Measurements from ENCODE around the gene EEIG1. TPM values are rescaled to one million over a fixed set of nuclear protein-coding genes. Genes with fewer than 3 reads are reported as not detected.
A peak's percentile ranks its signal among the peaks of the same experiment; 100 is the strongest.

The EEIG1 gene
- total and polyA plus RNA-seq, 10 of the 15 experiments (the other 5 are each of a cell fraction or from before 2014, with no cell fraction given): 1.2 to 75.9 (median 9.0) TPM

- TF ChIP-seq, protein P1, sequence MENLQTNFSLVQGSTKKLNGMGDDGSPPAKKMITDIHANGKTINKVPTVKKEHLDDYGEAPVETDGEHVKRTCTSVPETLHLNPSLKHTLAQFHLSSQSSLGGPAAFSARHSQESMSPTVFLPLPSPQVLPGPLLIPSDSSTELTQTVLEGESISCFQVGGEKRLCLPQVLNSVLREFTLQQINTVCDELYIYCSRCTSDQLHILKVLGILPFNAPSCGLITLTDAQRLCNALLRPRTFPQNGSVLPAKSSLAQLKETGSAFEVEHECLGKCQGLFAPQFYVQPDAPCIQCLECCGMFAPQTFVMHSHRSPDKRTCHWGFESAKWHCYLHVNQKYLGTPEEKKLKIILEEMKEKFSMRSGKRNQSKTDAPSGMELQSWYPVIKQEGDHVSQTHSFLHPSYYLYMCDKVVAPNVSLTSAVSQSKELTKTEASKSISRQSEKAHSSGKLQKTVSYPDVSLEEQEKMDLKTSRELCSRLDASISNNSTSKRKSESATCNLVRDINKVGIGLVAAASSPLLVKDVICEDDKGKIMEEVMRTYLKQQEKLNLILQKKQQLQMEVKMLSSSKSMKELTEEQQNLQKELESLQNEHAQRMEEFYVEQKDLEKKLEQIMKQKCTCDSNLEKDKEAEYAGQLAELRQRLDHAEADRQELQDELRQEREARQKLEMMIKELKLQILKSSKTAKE (IDR thresholded peaks at IDR 0.05; ENCODE audit: low read depth, poor library complexity, severe bottlenecking): no peak
Observed at GRCh38 chr9:127985011-127985410, 4.2 kb upstream of the EEIG1 start (continued).

DNA sequence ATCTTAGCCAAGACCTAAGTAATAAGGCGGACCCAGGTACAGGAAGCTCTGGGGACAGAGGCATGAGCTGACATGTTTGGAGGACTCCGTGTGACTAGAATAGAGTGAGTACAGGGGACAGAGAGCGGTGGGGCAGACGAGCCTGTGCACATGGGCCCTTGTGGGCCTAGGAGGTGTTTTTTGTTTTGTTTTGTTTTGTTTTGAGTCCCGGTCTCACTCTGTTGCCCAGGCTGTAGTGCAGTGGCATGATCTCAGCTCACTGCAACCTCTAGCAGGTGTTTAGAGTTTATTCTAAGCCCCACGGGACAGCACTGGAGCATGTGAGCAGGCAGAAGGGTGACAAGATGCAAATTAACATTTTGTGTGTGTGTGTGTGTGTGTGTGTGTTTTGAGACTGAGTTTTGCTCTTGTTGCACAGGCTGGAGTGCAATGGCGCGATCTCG lies 3.1 kb upstream of the EEIG1 start:
- no peak overlapping the region for H3K4me3 ChIP-seq
- peak overlapping the region; percentile 38; the same call in 1 of the 2 replicates for H3K9ac ChIP-seq (ENCODE audit: control insufficient read depth, insufficient read depth, low read length)
- peak overlapping the region; percentile 79 for H3K27ac ChIP-seq (ENCODE audit: control insufficient read depth, insufficient read depth)
- no peaks in the 10 kb centered on the region for H3K9me3 ChIP-seq (replicated peaks; ENCODE audit: control insufficient read depth, insufficient read depth, low read length)
- WGBS (ENCODE audit: insufficient coverage, insufficient replicate concordance, low lambda C conversion rate, missing lambda C conversion rate): under 1% methylated on average over 9 of the region's 9 CpGs
- SMC1A ChIA-PET (ENCODE audit: uncharacterized antibody, unreplicated experiment): interaction anchor here (0.8 to 3.7 kb wide), 4 partner anchors 14 to 133 kb away, joined by 3 to 20 read pairs (median 4); no protein-coding TSS in a partner anchor
- peak overlapping the region; percentile 61 for H3K4me2 ChIP-seq (ENCODE audit: control insufficient read depth, insufficient read depth)
- H3K4me1 ChIP-seq (ENCODE audit: control insufficient read depth, insufficient read depth, low read length): peaks cover 42% of the 10 kb centered on the region
- peak; percentile 61 for ATAC-seq
- H4K20me1 ChIP-seq (ENCODE audit: control insufficient read depth, insufficient read depth): no peaks in the 10 kb centered on the region
- H3K36me3 ChIP-seq (ENCODE audit: control insufficient read depth in 2 of 2, insufficient read depth in 2 of 2, low read length in 1 of 2): no peaks in the 10 kb centered on the region
- peak overlapping the region; percentile 22 for H2AFZ ChIP-seq (ENCODE audit: control insufficient read depth, low read depth, low read length)
- POLR2A ChIA-PET: interaction anchor here (0.7 to 2.4 kb wide), 2 partner anchors 10 to 42 kb away, joined by 4 to 9 read pairs; no protein-coding TSS in a partner anchor
- CTCF ChIA-PET: interaction anchor here (0.7 to 7.8 kb wide), 8 partner anchors 12 to 132 kb away, joined by 3 to 63 read pairs (median 4); no protein-coding TSS in a partner anchor
- FAIRE-seq: peak; percentile 92
- peak; percentile 76 for DNase-seq (ENCODE audit: low read depth, low spot score)
- intact Hi-C loops (cut with micrococcal nuclease; ENCODE audit: unreplicated experiment) (no loop called here), in situ Hi-C loops (cut with MboI) (no loop called here)
- RAD21 ChIA-PET (ENCODE audit: unreplicated experiment): interaction anchor here (0.7 to 1.0 kb wide), 5 partner anchors 13 to 51 kb away, joined by 3 to 6 read pairs (median 3); no protein-coding TSS in a partner anchor
- no TSS peak for BruUV-seq (replicated peaks)
- peaks cover 14% of the 10 kb centered on the region for H3K79me2 ChIP-seq (ENCODE audit: control insufficient read depth, insufficient read depth, low read length)
- no peaks in the 10 kb centered on the region for H3K27me3 ChIP-seq (replicated peaks in 1 of 2; ENCODE audit: control insufficient read depth in 2 of 2, insufficient read depth in 2 of 2, low read length in 1 of 2)
- TF ChIP-seq BHLHE40 (IDR thresholded peaks at IDR 0.05; ENCODE audit: borderline replicate concordance in 1 of 2, low read depth in 2 of 2, low read length in 1 of 2) (peak; percentile 90 to 96), BMI1 (IDR thresholded peaks at IDR 0.05; ENCODE audit: borderline replicate concordance) (no peak), CBFB (IDR thresholded peaks at IDR 0.05; ENCODE audit: low read depth) (no peak), TARDBP (IDR thresholded peaks at IDR 0.05; ENCODE audit: borderline replicate concordance) (no peak), CEBPZ (IDR thresholded peaks at IDR 0.05; ENCODE audit: low read depth, low read length) (no peak), POLR2A (IDR thresholded peaks at IDR 0.05; ENCODE audit: low read depth, low read length) (peak; percentile 54; the same call in 1 of the 2 replicates), KDM1A (IDR thresholded peaks at IDR 0.05; ENCODE audit: borderline replicate concordance) (no peak), SRF (IDR thresholded peaks at IDR 0.05; ENCODE audit: low read depth in 2 of 2, low read length in 2 of 2) (no peak)
- TF ChIP-seq, protein P2, sequence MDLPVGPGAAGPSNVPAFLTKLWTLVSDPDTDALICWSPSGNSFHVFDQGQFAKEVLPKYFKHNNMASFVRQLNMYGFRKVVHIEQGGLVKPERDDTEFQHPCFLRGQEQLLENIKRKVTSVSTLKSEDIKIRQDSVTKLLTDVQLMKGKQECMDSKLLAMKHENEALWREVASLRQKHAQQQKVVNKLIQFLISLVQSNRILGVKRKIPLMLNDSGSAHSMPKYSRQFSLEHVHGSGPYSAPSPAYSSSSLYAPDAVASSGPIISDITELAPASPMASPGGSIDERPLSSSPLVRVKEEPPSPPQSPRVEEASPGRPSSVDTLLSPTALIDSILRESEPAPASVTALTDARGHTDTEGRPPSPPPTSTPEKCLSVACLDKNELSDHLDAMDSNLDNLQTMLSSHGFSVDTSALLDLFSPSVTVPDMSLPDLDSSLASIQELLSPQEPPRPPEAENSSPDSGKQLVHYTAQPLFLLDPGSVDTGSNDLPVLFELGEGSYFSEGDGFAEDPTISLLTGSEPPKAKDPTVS (IDR thresholded peaks at IDR 0.05; ENCODE audit: low read depth, low read length): no peak
- TF ChIP-seq, protein P3, sequence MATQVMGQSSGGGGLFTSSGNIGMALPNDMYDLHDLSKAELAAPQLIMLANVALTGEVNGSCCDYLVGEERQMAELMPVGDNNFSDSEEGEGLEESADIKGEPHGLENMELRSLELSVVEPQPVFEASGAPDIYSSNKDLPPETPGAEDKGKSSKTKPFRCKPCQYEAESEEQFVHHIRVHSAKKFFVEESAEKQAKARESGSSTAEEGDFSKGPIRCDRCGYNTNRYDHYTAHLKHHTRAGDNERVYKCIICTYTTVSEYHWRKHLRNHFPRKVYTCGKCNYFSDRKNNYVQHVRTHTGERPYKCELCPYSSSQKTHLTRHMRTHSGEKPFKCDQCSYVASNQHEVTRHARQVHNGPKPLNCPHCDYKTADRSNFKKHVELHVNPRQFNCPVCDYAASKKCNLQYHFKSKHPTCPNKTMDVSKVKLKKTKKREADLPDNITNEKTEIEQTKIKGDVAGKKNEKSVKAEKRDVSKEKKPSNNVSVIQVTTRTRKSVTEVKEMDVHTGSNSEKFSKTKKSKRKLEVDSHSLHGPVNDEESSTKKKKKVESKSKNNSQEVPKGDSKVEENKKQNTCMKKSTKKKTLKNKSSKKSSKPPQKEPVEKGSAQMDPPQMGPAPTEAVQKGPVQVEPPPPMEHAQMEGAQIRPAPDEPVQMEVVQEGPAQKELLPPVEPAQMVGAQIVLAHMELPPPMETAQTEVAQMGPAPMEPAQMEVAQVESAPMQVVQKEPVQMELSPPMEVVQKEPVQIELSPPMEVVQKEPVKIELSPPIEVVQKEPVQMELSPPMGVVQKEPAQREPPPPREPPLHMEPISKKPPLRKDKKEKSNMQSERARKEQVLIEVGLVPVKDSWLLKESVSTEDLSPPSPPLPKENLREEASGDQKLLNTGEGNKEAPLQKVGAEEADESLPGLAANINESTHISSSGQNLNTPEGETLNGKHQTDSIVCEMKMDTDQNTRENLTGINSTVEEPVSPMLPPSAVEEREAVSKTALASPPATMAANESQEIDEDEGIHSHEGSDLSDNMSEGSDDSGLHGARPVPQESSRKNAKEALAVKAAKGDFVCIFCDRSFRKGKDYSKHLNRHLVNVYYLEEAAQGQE (IDR thresholded peaks at IDR 0.05; ENCODE audit: low read depth, low read length): no peak
